SU-DHL-6 (cell line): ENCODE data around the gene ZNF689.
A peak's percentile ranks its signal among the peaks of the same experiment; 100 is the strongest.

Experiments
- H2AFZ ChIP-seq: fragments of 200-600 bp; sonication (generic); 2 replicates; pipeline ENCODE4 v1.6.1; 2014; ENCODE audit warnings: low read depth, mild to moderate bottlenecking, moderate library complexity, mixed read lengths, antibody characterized with exemption, low read length; ENCODE audit not compliant: severe bottlenecking
- H3F3A ChIP-seq: fragments of 200-600 bp; shearing (Covaris generic); 2 replicates; pipeline ENCODE4 v1.6.0; 2016; ENCODE audit warnings: antibody characterized with exemption, mild to moderate bottlenecking; ENCODE audit not compliant: insufficient read depth
- H3K27ac ChIP-seq: fragments of 200-600 bp; sonication (generic); 2 replicates; pipeline ENCODE4 v1.5.1; 2016; ENCODE audit warnings: low read depth, mild to moderate bottlenecking, low read length, moderate library complexity, mixed read lengths
- H3K27me3 ChIP-seq: fragments of 200-600 bp; sonication (generic), shearing (Covaris generic); 2 replicates; pipeline ENCODE4 v1.6.0; 2014; ENCODE audit warnings: mild to moderate bottlenecking, low read length
- H3K36me3 ChIP-seq: fragments of 200-600 bp; sonication (generic); 2 replicates; pipeline ENCODE4 v1.6.1; 2014; ENCODE audit warnings: mild to moderate bottlenecking, low read length, mixed read lengths
- H3K4me2 ChIP-seq: fragments of 300-600, 200-600 bp; shearing (Covaris generic), sonication (generic); 2 replicates; pipeline ENCODE4 v1.6.0; 2014; ENCODE audit warnings: low read length, low read depth, mild to moderate bottlenecking; ENCODE audit not compliant: poor library complexity, severe bottlenecking
- H3K4me3 ChIP-seq: fragments of 200-600 bp; sonication (generic); 2 replicates; pipeline ENCODE4 v1.5.1; 2014; ENCODE audit warnings: antibody characterized with exemption, low read length, mild to moderate bottlenecking, mixed read lengths; ENCODE audit not compliant: insufficient read depth, poor library complexity, severe bottlenecking
- H3K79me2 ChIP-seq: fragments of 200-600 bp; sonication (generic); 2 replicates; pipeline ENCODE4 v1.6.1; 2014; ENCODE audit warnings: mild to moderate bottlenecking, low read length, moderate library complexity; ENCODE audit not compliant: insufficient read depth
- H3K9ac ChIP-seq: fragments of 200-600 bp; sonication (generic); 2 replicates; pipeline ENCODE4 v1.7.0; 2014; ENCODE audit warnings: mild to moderate bottlenecking, low read length
- H3K9me2 ChIP-seq: fragments of 200-600 bp; sonication (generic); replicated peaks from 2 replicates; pipeline ENCODE4 v1.6.1; 2014; ENCODE audit warnings: low read length; ENCODE audit not compliant: insufficient read depth
- H3K9me3 ChIP-seq: fragments of 200-600 bp; sonication (generic); 2 replicates; pipeline ENCODE4 v1.6.1; 2014; ENCODE audit warnings: low read length, mixed read lengths; ENCODE audit not compliant: insufficient read depth
- H4K20me1 ChIP-seq: fragments of 200-600 bp; sonication (generic); 2 replicates; pipeline ENCODE4 v1.6.1; 2014; ENCODE audit warnings: low read depth, mild to moderate bottlenecking, antibody characterized with exemption, low read length, moderate library complexity, mixed read lengths
- EZH2phosphoT487 ChIP-seq: fragments of 200-600 bp; sonication (generic), shearing (Covaris generic); conservative IDR thresholded peaks from 2 replicates; pipeline ENCODE4 v1.6.1; 2018; ENCODE audit warnings: mild to moderate bottlenecking, antibody characterized with exemption, low read length, moderate library complexity, mixed read lengths
- TF ChIP-seq, protein P1 (sequence below): fragments of 200-600 bp; sonication (generic); IDR thresholded peaks from one replicate; pipeline ENCODE4 v1.5.1; 2017; ENCODE audit warnings: antibody characterized with exemption, mild to moderate bottlenecking, low read length, moderate library complexity; ENCODE audit not compliant: insufficient read depth, poor library complexity, severe bottlenecking

Gene ZNF689

DNA sequence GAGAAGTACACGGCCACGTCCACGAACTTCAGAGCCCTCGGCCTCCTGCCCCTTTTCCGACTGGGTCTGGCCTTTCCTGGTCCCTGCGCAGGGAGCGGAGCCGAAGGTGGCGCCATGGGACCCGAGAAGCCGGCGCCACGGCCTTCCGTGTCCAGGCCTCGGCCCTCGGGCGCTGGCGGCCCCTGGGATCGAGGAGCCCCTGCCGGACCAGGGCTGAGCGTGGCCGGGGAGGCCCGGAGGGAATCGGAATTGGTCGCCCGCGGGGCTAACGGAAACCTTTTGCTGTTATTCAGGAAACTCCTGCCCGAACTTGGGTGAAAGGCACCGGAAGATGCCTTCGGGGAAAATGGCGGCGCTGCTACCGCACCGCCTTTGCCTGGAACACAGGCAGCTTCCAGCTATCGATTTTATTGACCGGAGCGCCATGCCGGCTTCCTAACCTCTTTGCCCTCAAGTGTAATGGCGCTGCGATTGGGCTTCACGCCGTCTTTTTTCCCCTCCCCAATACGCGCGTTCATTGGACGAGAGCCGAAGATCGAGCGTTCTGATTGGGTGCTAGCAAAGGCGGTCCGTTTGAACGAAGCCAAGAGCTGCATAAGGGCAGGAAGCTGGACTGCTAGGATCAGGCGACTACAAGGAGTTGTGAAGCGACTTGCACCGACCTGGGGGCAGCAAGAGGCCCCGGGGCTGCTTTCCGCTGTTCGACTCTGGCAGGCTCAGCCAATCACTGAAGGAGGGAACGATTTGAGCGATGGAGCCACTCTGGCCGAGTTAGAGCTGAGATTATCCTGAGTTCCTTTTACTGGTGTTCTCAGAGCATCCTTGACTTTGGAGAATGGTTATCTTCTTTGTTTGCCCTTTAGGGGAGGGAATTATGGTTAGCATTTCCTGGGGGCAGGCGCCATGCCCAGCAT lies at the start of gene ZNF689:
Gene ZNF689 (minus strand): TSS at position 464 of the 914 bp plus-strand sequence. CDS start 348 bp downstream, at position 116.
- H3K36me3 ChIP-seq, result no peaks in the 10 kb centered on the region
- TF ChIP-seq, protein P1, sequence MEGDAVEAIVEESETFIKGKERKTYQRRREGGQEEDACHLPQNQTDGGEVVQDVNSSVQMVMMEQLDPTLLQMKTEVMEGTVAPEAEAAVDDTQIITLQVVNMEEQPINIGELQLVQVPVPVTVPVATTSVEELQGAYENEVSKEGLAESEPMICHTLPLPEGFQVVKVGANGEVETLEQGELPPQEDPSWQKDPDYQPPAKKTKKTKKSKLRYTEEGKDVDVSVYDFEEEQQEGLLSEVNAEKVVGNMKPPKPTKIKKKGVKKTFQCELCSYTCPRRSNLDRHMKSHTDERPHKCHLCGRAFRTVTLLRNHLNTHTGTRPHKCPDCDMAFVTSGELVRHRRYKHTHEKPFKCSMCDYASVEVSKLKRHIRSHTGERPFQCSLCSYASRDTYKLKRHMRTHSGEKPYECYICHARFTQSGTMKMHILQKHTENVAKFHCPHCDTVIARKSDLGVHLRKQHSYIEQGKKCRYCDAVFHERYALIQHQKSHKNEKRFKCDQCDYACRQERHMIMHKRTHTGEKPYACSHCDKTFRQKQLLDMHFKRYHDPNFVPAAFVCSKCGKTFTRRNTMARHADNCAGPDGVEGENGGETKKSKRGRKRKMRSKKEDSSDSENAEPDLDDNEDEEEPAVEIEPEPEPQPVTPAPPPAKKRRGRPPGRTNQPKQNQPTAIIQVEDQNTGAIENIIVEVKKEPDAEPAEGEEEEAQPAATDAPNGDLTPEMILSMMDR, result no peak
- no peak for TF ChIP-seq EZH2phosphoT487
- H3K27ac ChIP-seq, result peak within 1 kb of the TSS; percentile 73
- H3K9me3 ChIP-seq, result no peaks in the 10 kb centered on the region
- H3K4me3 ChIP-seq, result peak within 1 kb of the TSS; percentile 72
- peak within 1 kb of the TSS; percentile 82 for H2AFZ ChIP-seq
- peak within 1 kb of the TSS; percentile 95 for H3K4me2 ChIP-seq
- no peaks in the 10 kb centered on the region for H4K20me1 ChIP-seq
- H3F3A ChIP-seq, result peaks cover 8% of the 10 kb centered on the region
- H3K27me3 ChIP-seq, result no peaks in the 10 kb centered on the region
- H3K9me2 ChIP-seq, result no peaks in the 10 kb centered on the region
- H3K79me2 ChIP-seq, result peaks cover 13% of the 10 kb centered on the region
- H3K9ac ChIP-seq, result peak within 1 kb of the TSS; percentile 93

GRCh38 chr16:30658731-30659506 lies 48.7 kb upstream of the ZNF689 start:
- peak overlapping the region; percentile 52 for H2AFZ ChIP-seq
- no peaks in the 10 kb centered on the region for H4K20me1 ChIP-seq
- H3K79me2 ChIP-seq, result peaks cover 39% of the 10 kb centered on the region
- peaks cover 6% of the 10 kb centered on the region; the same call in 1 of the 2 replicates for H3K36me3 ChIP-seq
- H3K9me3 ChIP-seq, result no peaks in the 10 kb centered on the region
- H3K9ac ChIP-seq, result peak overlapping the region; percentile 86
- H3K27me3 ChIP-seq, result no peaks in the 10 kb centered on the region
- H3F3A ChIP-seq, result peaks cover 24% of the 10 kb centered on the region
- TF ChIP-seq EZH2phosphoT487, result no peak
- peak overlapping the region; percentile 91 for H3K27ac ChIP-seq
- H3K9me2 ChIP-seq, result no peaks in the 10 kb centered on the region
- peak overlapping the region; percentile 90 for H3K4me3 ChIP-seq
- H3K4me2 ChIP-seq, result peak overlapping the region; percentile 94

- peak within 1 kb of the TSS; percentile 54 for H2AFZ ChIP-seq
- no peaks in the 10 kb centered on the region for H4K20me1 ChIP-seq
- H3K36me3 ChIP-seq, result peaks cover 6% of the 10 kb centered on the region; the same call in 1 of the 2 replicates
- no peaks in the 10 kb centered on the region for H3K9me3 ChIP-seq
- H3K27me3 ChIP-seq, result no peaks in the 10 kb centered on the region
- peak within 1 kb of the TSS; percentile 90 for H3K4me3 ChIP-seq
- TF ChIP-seq EZH2phosphoT487, result no peak
- TF ChIP-seq, protein P1, result peak; percentile 87
- no peaks in the 10 kb centered on the region for H3K9me2 ChIP-seq
- peaks cover 24% of the 10 kb centered on the region for H3F3A ChIP-seq
- H3K9ac ChIP-seq, result peak within 1 kb of the TSS; percentile 86
- H3K27ac ChIP-seq, result peak within 1 kb of the TSS; percentile 91
- H3K79me2 ChIP-seq, result peaks cover 32% of the 10 kb centered on the region; the same call in 1 of the 2 replicates
- H3K4me2 ChIP-seq, result peak within 1 kb of the TSS; percentile 94
Measured at GRCh38 chr16:30657866-30658730, 47.9 kb upstream of the ZNF689 start, which contains the start of gene FBRS. TSS of gene FBRS (plus strand) at chr16:30658431. CDS start at chr16:30659519, 1,088 bp downstream.
